Measurements from ENCODE around the gene TFF1.

Gene TFF1

DNA sequence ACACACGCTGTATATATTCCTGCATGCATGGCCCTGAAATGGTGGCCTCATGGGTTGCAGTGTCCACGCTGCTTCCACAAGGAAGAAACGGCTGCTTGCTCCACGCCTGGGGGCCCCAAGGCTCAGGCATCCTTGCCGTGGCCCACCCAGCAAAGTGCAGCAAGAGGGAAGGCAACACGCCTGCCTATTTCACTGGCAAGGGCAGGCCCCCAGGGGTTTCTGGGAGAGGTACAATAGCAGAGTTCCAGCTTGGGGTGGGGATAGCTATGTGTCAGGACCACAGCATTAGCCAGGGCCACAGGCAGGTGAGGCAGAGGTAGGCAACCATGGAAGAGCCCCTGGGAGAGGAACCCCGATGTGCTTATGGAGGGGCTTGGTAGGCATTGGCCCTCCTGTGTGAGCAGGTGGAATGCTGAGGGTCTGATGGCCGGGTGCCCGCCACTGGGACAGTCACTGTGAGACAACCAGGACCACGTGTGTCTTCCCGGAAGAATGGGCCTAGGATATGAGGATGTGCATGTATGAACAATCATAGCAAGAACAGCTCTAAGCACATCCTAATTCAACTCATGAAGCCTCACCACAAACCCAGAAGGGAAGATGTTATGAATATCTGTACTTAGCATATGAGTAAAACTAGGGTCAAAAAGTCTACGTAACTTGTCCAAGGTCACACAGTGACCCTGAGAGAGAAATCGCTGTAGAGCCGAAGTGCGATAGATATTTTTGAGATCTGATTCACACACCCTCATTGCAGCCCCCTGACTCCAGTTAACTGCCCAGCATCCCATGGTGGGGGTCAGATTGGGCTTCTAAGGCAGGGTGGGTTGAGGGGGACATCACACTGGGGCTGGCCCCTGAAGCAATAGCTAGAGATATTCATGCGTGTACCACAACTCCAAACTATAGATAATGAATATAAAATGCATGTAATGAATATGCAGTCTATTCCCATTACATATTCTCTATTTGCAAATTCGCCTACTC, 27.3 kb downstream of the TFF1 start:
- H3K9me3 ChIP-seq (ENCODE audit: control insufficient read depth, insufficient read depth, low read depth, low read length): no peaks in the 10 kb centered on the region
- no peak overlapping the region for H3K27ac ChIP-seq (ENCODE audit: extremely low read depth, low read depth, low read length)
- CTCF ChIA-PET: interaction anchor here (0.6 to 5.2 kb wide), 12 partner anchors 8 to 194 kb away, joined by 3 to 26 read pairs (median 4); no protein-coding TSS in a partner anchor
- H3K36me3 ChIP-seq (ENCODE audit: control insufficient read depth in 2 of 2, insufficient read depth in 1 of 2, low read length in 2 of 2): no peaks in the 10 kb centered on the region
- TF ChIP-seq, protein P1, sequence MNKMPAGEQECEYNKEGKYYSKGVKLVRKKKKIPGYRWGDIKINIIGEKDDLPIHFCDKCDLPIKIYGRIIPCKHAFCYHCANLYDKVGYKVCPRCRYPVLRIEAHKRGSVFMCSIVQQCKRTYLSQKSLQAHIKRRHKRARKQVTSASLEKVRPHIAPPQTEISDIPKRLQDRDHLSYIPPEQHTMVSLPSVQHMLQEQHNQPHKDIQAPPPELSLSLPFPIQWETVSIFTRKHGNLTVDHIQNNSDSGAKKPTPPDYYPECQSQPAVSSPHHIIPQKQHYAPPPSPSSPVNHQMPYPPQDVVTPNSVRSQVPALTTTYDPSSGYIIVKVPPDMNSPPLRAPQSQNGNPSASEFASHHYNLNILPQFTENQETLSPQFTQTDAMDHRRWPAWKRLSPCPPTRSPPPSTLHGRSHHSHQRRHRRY (tag by site-specific recombination; IDR thresholded peaks at IDR 0.05): no peak
- TF ChIP-seq ZNF707 (tag by site-specific recombination; IDR thresholded peaks at IDR 0.05): no peak
- TF ChIP-seq, protein P2, sequence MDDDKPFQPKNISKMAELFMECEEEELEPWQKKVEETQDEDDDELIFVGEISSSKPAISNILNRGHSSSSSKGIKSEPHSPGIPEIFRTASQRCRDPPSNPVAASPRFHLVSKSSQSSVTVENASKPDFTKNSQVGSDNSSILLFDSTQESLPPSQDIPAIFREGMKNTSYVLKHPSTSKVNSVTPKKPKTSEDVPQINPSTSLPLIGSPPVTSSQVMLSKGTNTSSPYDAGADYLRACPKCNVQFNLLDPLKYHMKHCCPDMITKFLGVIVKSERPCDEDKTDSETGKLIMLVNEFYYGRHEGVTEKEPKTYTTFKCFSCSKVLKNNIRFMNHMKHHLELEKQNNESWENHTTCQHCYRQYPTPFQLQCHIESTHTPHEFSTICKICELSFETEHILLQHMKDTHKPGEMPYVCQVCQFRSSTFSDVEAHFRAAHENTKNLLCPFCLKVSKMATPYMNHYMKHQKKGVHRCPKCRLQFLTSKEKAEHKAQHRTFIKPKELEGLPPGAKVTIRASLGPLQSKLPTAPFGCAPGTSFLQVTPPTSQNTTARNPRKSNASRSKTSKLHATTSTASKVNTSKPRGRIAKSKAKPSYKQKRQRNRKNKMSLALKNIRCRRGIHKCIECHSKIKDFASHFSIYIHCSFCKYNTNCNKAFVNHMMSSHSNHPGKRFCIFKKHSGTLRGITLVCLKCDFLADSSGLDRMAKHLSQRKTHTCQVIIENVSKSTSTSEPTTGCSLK (tag by site-specific recombination; IDR thresholded peaks at IDR 0.05): no peak
- TF ChIP-seq, protein P3, sequence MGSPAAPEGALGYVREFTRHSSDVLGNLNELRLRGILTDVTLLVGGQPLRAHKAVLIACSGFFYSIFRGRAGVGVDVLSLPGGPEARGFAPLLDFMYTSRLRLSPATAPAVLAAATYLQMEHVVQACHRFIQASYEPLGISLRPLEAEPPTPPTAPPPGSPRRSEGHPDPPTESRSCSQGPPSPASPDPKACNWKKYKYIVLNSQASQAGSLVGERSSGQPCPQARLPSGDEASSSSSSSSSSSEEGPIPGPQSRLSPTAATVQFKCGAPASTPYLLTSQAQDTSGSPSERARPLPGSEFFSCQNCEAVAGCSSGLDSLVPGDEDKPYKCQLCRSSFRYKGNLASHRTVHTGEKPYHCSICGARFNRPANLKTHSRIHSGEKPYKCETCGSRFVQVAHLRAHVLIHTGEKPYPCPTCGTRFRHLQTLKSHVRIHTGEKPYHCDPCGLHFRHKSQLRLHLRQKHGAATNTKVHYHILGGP (tag by site-specific recombination; IDR thresholded peaks at IDR 0.05): no peak
- TF ChIP-seq ZNF560 (tag by site-specific recombination; IDR thresholded peaks at IDR 0.05; ENCODE audit: borderline replicate concordance): no peak
- no peak for TF ChIP-seq ZNF404 (tag by site-specific recombination; IDR thresholded peaks at IDR 0.05)
- TF ChIP-seq KLF9 (tag by site-specific recombination; IDR thresholded peaks at IDR 0.05; ENCODE audit: low read depth): no peak
- no peak for TF ChIP-seq ZNF416 (tag by site-specific recombination; IDR thresholded peaks at IDR 0.05)
- TF ChIP-seq ZBTB8A (tag by site-specific recombination; IDR thresholded peaks at IDR 0.05): no peak
- H3K4me3 ChIP-seq (ENCODE audit: low read depth, low read length): no peak overlapping the region
- POLR2A ChIA-PET: interaction anchor here (0.5 kb wide), 1 partner anchor 383 kb away, joined by 3 read pairs; no protein-coding TSS in a partner anchor
- H3K4me1 ChIP-seq (ENCODE audit: control insufficient read depth, insufficient read depth, low read length): no peaks in the 10 kb centered on the region

DNA sequence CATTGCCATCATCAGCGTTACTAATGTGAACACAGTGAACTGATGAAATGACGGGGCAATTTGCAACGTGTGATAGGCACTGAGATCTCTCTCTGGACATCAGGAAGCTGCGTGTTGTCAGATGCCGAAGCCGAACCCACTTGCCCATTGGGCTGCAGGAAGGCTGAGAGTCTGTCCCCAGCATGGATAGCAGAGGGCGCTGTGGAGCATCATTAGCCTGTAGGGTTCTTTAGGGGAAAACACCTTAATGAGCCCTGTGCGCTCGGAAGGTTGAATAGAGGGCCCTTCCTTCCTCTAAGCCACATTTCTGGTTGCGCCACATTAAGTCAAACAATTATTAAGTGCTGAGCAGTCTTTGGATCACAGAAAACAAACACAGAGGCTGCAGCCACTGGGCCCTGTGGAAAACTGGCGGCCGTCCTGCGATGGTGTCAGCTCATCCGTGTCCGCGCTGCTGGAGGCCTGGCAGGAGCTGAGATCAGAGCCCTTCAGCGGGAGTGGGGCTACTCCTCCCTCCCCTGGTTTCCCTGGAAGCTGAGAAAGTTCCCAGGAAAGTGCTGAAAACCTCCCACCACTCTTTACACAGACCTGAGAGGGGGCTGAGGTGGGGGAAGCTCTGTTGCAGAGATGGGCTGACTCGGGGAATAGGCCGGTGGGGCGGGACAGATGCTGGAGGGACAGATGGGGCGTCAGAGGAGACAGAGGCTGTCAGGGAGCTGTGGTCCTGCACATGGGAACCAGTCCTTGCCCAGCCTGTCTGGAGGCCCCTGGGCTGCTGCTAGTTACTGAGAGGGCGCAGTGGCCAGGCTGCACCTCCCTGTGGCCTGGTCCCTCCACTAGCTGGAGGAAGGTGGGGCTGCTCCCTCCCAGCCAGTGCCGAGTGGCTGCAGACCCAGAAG, 28.3 kb downstream of the TFF1 start:
- no peak overlapping the region for H3K4me3 ChIP-seq (ENCODE audit: low read depth, low read length)
- no peaks in the 10 kb centered on the region for H3K4me1 ChIP-seq (ENCODE audit: control insufficient read depth, insufficient read depth, low read length)
- no peaks in the 10 kb centered on the region for H3K9me3 ChIP-seq (ENCODE audit: control insufficient read depth, insufficient read depth, low read depth, low read length)
- no peaks in the 10 kb centered on the region for H3K36me3 ChIP-seq (ENCODE audit: control insufficient read depth in 2 of 2, insufficient read depth in 1 of 2, low read length in 2 of 2)
- ChIA-PET CTCF (interaction anchor here (0.6 to 5.2 kb wide), 15 partner anchors 10 to 479 kb away, joined by 3 to 26 read pairs (median 4); no protein-coding TSS in a partner anchor), POLR2A (interaction anchor here (0.5 kb wide), 1 partner anchor 384 kb away, joined by 3 read pairs; no protein-coding TSS in a partner anchor)
- H3K27ac ChIP-seq (ENCODE audit: extremely low read depth, low read depth, low read length): no peak overlapping the region
- TF ChIP-seq, protein P4, sequence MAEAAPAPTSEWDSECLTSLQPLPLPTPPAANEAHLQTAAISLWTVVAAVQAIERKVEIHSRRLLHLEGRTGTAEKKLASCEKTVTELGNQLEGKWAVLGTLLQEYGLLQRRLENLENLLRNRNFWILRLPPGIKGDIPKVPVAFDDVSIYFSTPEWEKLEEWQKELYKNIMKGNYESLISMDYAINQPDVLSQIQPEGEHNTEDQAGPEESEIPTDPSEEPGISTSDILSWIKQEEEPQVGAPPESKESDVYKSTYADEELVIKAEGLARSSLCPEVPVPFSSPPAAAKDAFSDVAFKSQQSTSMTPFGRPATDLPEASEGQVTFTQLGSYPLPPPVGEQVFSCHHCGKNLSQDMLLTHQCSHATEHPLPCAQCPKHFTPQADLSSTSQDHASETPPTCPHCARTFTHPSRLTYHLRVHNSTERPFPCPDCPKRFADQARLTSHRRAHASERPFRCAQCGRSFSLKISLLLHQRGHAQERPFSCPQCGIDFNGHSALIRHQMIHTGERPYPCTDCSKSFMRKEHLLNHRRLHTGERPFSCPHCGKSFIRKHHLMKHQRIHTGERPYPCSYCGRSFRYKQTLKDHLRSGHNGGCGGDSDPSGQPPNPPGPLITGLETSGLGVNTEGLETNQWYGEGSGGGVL (tag by site-specific recombination; IDR thresholded peaks at IDR 0.05): peak; percentile 77
- TF ChIP-seq ZNF341 (tag by site-specific recombination; IDR thresholded peaks at IDR 0.05; ENCODE audit: low read depth): 0 out of 2 replicates have a peak, but pooled peaks have one; percentile 12
- TF ChIP-seq, protein P5, sequence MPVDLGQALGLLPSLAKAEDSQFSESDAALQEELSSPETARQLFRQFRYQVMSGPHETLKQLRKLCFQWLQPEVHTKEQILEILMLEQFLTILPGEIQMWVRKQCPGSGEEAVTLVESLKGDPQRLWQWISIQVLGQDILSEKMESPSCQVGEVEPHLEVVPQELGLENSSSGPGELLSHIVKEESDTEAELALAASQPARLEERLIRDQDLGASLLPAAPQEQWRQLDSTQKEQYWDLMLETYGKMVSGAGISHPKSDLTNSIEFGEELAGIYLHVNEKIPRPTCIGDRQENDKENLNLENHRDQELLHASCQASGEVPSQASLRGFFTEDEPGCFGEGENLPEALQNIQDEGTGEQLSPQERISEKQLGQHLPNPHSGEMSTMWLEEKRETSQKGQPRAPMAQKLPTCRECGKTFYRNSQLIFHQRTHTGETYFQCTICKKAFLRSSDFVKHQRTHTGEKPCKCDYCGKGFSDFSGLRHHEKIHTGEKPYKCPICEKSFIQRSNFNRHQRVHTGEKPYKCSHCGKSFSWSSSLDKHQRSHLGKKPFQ (tag by site-specific recombination; IDR thresholded peaks at IDR 0.05): no peak
